Subcutaneous abdominal adipose tissue (tissue), 5 donors: Measurements from ENCODE around the gene GLYATL1B.
A peak's percentile ranks its signal among the peaks of the same experiment; 100 is the strongest.

Source experiments
- H3K27ac ChIP-seq: one replicate; pipeline ENCODE4 v1.7.0; 2013; ENCODE audit warnings: low read depth, mild to moderate bottlenecking, inconsistent platforms, low read length, moderate library complexity
- H3K27me3 ChIP-seq, 5 donors: one replicate each; pipeline ENCODE4 v1.7.0; 2013; ENCODE audit warnings: low read length in 5 of 5, inconsistent platforms in 1 of 5; ENCODE audit not compliant: control insufficient read depth in 5 of 5, insufficient read depth in 4 of 5
- H3K36me3 ChIP-seq, 5 donors: one replicate each; pipeline ENCODE4 v1.7.0; 2013; ENCODE audit warnings: low read length in 5 of 5; ENCODE audit not compliant: control insufficient read depth in 5 of 5, insufficient read depth in 5 of 5
- H3K4me1 ChIP-seq, 5 donors: one replicate each; pipeline ENCODE4 v1.7.0; 2013; ENCODE audit warnings: low read length in 5 of 5, mild to moderate bottlenecking in 3 of 5, moderate library complexity in 1 of 5; ENCODE audit not compliant: control insufficient read depth in 5 of 5, insufficient read depth in 5 of 5
- H3K4me3 ChIP-seq, 5 donors: one replicate each; pipeline ENCODE4 v1.7.0; 2013; ENCODE audit warnings: low read length in 5 of 5, low read depth in 1 of 5
- H3K9ac ChIP-seq, 5 donors: one replicate each; pipeline ENCODE4 v1.7.0; 2013; ENCODE audit warnings: low read length in 5 of 5, mild to moderate bottlenecking in 4 of 5, moderate library complexity in 3 of 5
- H3K9me3 ChIP-seq, 5 donors: one replicate each; pipeline ENCODE4 v1.7.0; 2013; ENCODE audit warnings: low read length in 5 of 5; ENCODE audit not compliant: control insufficient read depth in 5 of 5
- donor health status: healthy.
- donor health status: healthy.
- donor health status: healthy.
- donor health status: healthy.
- donor health status: healthy.

Gene GLYATL1B

DNA sequence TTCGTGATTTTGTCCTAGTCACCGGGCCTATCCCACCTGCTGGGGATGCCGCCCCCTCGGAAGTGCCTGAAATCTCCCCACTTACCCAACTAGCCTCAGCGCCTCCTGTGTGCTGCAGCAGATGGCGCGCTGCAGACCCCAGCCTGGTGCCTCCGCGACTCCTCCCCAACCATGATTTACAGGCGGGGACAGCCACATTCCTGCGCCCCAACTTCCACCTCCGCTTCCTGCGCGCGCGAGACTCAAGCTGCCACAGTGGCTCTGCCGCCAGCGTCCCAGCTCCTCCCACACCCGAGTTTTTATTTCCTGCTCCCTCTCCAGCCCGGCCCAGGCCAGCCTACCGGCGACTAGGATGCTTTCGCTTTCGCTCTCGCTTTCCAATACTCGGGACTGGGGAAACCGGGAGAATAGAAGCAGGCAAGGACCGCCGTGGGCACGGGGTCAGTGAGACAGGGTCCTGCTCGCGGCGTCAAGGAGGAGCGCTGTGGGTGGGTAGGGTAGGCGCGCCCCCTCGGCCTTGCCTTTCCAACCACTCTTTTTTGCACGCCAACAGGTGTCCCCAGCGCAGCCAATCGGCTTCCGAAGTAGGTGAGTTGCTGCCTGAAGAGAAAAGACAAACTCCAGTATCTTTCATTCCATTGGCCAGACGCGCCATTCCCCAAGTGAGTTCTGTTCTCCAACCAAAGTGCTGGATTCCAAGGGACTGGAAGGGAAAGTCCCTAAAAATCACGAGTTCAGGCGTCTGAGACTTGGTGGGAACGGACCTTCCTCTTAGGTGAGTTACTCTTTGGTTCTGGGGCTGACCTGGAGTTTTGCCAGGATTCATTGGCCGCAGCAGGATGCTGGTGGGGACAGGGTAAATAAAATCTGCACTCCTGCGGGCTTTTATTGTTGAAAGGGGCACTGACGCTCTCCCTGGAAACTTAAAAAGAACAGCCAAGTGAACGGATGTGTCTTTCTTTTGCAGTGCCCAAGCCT is 56.7 kb downstream of the GLYATL1B start, which contains the start of gene FAM111A:
FAM111A (plus strand) TSS at position 327 of the 978 bp plus-strand sequence. CDS start 6,017 bp downstream, outside the sequence.
- H3K27me3 ChIP-seq: no peaks in the 10 kb centered on the region
- H3K9ac ChIP-seq: peak within 1 kb of the TSS; percentile 53 to 97 (median 75)
- peak within 1 kb of the TSS; percentile 77 to 94 (median 91) for H3K4me3 ChIP-seq
- H3K4me1 ChIP-seq: peaks cover 0 to 43% (median 40%) of the 10 kb centered on the region in 5 donors
- H3K36me3 ChIP-seq: peaks cover 0 to 2% (median 0%) of the 10 kb centered on the region in 5 donors
- peak within 1 kb of the TSS; percentile 92 for H3K27ac ChIP-seq
- no peaks in the 10 kb centered on the region for H3K9me3 ChIP-seq

DNA sequence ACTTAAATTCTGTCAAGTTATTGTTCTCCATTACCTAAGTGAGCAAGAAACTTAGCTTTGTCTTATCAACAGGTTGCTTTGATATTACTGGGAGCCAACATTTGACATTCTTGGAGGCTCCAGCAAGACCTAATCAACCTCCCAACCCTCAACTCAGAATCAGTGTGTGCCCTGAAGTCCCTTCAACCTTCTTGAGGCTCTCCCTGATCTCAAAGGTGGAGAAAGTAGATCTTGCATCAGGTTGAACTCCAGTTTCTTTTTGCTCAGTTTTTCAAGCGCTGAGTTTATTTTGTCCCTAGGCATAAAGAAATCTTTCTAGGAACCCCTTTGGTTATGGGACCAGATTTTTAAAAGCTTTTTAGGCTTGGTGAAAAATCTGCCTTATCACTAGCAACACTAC is 58.0 kb downstream of the GLYATL1B start:
- Histone ChIP-seq H3K4me3 (peak overlapping the region; percentile 48 to 86 (median 70)), H3K9me3 (no peaks in the 10 kb centered on the region), H3K27ac (peak overlapping the region; percentile 92), H3K36me3 (peaks cover 0 to 4% (median 0%) of the 10 kb centered on the region in 5 donors), H3K27me3 (no peaks in the 10 kb centered on the region), H3K4me1 (peaks cover 0 to 43% (median 40%) of the 10 kb centered on the region in 5 donors), H3K9ac (peak overlapping the region in 4 of 5 donors; percentile 42 to 61 (median 54))
